SK-N-SH (cell line): ENCODE data around the gene GSC2.

Experiments
- CTCF ChIP-seq: fragments of 200-600 bp; sonication (generic); IDR thresholded peaks from 2 replicates; pipeline ENCODE4 v1.6.1; 2017; ENCODE audit warnings: antibody characterized with exemption, mild to moderate bottlenecking, moderate library complexity
- ELF1 ChIP-seq: IDR thresholded peaks from 2 replicates; pipeline ENCODE4 v1.4.0; 2012
- EP300 ChIP-seq, 2 experiments: IDR thresholded peaks; 2 replicates each; pipeline versions ENCODE4 v1.4.0 to v1.6.1; 2012; ENCODE audit warnings: borderline replicate concordance in 1 of 2, low read depth in 1 of 2, low read length in 1 of 2
- GATA2 ChIP-seq: sonication (generic); formaldehyde crosslinking; IDR thresholded peaks from 2 replicates; pipeline ENCODE4 v1.5.0; 2020; ENCODE audit warnings: mild to moderate bottlenecking, missing genetic modification reagents
- JUND ChIP-seq: IDR thresholded peaks from 2 replicates; pipeline ENCODE4 v1.4.0; 2012
- MAX ChIP-seq: IDR thresholded peaks from 2 replicates; pipeline ENCODE4 v1.4.0; 2012; ENCODE audit warnings: low read depth
- MXI1 ChIP-seq: IDR thresholded peaks from 2 replicates; pipeline ENCODE4 v1.6.1; 2012; ENCODE audit warnings: mild to moderate bottlenecking, low read depth, low read length, improper control_type of control experiment
- NFIC ChIP-seq: IDR thresholded peaks from 2 replicates; pipeline ENCODE4 v1.4.0; 2012; ENCODE audit warnings: borderline replicate concordance
- NRF1 ChIP-seq: IDR thresholded peaks from 2 replicates; pipeline ENCODE4 v1.6.1; 2012; ENCODE audit warnings: low read depth, mild to moderate bottlenecking, low read length
- POLR2AphosphoS5 ChIP-seq: IDR thresholded peaks from 2 replicates; pipeline ENCODE4 v1.6.1; 2012; ENCODE audit warnings: low read depth, low read length
- SIN3A ChIP-seq: IDR thresholded peaks from 2 replicates; pipeline ENCODE4 v1.6.1; 2012; ENCODE audit warnings: low read depth, mild to moderate bottlenecking, low read length, moderate library complexity, borderline replicate concordance
- SMC3 ChIP-seq: IDR thresholded peaks from 2 replicates; pipeline ENCODE4 v1.6.1; 2012; ENCODE audit warnings: low read depth, low read length, improper control_type of control experiment
- TF ChIP-seq, protein P1 (sequence below): IDR thresholded peaks from 2 replicates; pipeline ENCODE4 v1.6.1; 2012; ENCODE audit warnings: mild to moderate bottlenecking, low read depth, low read length, moderate library complexity

DNA sequence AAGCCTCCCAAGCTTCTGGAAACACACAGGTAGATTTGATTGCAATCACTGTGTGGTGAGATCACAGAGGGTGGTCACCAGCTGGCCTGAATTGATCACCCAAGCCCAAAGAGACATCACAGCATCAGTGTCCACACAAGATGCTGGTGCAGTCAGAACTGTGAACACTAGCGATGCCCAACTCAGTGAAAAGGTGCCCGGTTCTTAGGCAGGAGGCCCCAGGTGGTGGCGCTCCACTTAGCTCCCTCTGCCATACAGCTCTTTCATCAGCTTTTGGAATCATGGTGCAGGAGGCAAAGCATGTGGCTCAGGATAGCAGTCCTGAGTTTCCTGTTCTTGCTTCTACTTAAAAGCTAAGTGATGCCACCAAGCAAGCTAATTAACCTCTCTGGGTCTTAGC lies 39.0 kb downstream of the GSC2 start:
- TF ChIP-seq NRF1 (no peak), CTCF (no peak), JUND (no peak), SMC3 (no peak), MAX (no peak), EP300 (IDR thresholded peaks at IDR 0.05; ENCODE audit: borderline replicate concordance in 1 of 2, low read depth in 1 of 2, low read length in 1 of 2) (no peak), POLR2AphosphoS5 (no peak), MXI1 (no peak), NFIC (no peak), SIN3A (no peak), ELF1 (no peak), GATA2 (no peak)
- TF ChIP-seq, protein P1, sequence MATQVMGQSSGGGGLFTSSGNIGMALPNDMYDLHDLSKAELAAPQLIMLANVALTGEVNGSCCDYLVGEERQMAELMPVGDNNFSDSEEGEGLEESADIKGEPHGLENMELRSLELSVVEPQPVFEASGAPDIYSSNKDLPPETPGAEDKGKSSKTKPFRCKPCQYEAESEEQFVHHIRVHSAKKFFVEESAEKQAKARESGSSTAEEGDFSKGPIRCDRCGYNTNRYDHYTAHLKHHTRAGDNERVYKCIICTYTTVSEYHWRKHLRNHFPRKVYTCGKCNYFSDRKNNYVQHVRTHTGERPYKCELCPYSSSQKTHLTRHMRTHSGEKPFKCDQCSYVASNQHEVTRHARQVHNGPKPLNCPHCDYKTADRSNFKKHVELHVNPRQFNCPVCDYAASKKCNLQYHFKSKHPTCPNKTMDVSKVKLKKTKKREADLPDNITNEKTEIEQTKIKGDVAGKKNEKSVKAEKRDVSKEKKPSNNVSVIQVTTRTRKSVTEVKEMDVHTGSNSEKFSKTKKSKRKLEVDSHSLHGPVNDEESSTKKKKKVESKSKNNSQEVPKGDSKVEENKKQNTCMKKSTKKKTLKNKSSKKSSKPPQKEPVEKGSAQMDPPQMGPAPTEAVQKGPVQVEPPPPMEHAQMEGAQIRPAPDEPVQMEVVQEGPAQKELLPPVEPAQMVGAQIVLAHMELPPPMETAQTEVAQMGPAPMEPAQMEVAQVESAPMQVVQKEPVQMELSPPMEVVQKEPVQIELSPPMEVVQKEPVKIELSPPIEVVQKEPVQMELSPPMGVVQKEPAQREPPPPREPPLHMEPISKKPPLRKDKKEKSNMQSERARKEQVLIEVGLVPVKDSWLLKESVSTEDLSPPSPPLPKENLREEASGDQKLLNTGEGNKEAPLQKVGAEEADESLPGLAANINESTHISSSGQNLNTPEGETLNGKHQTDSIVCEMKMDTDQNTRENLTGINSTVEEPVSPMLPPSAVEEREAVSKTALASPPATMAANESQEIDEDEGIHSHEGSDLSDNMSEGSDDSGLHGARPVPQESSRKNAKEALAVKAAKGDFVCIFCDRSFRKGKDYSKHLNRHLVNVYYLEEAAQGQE: no peak
